Activated CD8-positive, alpha-beta memory T cell treated with anti-CD3 and anti-CD28 coated beads, Interleukin-2, amount 50 U/mL, for 1 hour (primary cell): ENCODE data around the gene IFIT2.
"Not testable (repeated sequence)": the region's sequence is repeated elsewhere in the genome, so short reads cannot be mapped to it uniquely, and the experiment has no call there.

Experiments
- DNase-seq: peaks from one replicate; pipeline ENCODE4 v3.0.0-alpha.2; 2020; ENCODE audit errors: extremely low read depth

Gene IFIT2, protein sequence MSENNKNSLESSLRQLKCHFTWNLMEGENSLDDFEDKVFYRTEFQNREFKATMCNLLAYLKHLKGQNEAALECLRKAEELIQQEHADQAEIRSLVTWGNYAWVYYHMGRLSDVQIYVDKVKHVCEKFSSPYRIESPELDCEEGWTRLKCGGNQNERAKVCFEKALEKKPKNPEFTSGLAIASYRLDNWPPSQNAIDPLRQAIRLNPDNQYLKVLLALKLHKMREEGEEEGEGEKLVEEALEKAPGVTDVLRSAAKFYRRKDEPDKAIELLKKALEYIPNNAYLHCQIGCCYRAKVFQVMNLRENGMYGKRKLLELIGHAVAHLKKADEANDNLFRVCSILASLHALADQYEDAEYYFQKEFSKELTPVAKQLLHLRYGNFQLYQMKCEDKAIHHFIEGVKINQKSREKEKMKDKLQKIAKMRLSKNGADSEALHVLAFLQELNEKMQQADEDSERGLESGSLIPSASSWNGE

DNA sequence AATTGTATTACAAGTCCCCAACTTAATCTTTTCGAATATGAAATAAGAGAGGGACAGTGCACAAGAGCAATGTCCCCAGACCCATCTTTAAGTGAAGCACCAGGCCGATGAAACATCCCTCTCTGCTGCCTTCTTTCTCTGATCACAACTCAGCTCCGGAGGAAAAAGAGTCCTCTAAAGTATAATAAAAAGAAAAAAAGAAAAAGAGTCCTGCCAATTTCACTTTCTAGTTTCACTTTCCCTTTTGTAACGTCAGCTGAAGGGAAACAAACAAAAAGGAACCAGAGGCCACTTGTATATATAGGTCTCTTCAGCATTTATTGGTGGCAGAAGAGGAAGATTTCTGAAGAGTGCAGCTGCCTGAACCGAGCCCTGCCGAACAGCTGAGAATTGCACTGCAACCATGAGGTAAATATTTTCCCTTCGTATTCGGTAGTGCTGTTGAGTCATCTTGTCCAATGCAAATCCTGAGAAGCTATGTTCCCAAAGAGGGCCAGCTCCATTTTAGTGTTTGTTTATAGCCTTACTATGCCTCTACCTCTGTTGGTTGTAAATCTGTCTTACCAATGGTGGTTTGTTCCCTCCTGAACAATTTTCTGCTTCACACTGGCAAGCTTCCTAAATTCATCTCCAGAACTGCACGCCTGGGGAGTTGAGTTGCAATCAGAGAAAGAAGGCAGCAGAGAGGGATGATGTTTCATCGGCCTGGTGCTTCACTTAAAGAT lies at the start of gene IFIT2:
Gene IFIT2 (plus strand): TSS at position 326 of the 725 bp plus-strand sequence. CDS start 78 bp downstream, at position 404.
- DNase-seq = peak; percentile 4

DNA sequence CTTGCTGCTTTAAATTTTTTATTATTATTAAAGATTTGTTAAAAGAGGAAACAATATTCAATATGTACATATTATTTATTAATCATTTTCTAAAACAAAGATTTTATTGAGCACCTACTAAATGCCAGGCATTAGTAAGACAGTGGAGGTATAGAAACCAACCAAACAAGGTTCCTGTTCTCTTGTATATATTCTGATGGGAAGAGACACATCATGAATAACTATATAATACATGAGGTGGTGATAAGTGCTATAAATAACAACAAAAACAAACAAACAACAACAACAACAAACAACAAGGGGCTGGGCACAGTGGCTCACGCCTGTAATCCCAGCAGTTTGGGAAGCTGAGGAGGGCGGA lies 49.6 kb upstream of the IFIT2 start:
- no peak for DNase-seq

DNA sequence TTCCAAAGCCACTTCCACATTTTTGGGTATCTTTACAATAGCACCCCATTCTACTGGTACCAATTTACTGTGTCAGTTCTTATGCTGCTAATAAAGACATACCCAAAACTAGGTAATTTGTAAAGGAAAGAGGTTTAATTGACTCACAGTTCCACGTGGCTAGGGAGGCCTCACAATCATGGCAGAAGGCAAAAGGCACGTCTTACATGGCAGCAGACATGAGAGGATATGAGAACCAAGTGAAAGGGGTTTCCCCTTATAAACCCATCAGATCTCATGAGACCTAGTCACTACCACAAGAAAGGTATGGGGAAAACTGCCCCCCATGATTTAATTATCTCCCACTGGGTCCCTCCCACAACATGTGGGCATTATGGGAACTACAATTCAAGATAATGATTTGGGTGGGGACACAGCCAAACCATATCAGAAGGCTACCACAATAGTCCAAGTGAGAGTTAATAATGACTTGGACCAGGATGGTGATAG lies 46.7 kb upstream of the IFIT2 start:
- DNase-seq = not testable (repeated sequence)

DNA sequence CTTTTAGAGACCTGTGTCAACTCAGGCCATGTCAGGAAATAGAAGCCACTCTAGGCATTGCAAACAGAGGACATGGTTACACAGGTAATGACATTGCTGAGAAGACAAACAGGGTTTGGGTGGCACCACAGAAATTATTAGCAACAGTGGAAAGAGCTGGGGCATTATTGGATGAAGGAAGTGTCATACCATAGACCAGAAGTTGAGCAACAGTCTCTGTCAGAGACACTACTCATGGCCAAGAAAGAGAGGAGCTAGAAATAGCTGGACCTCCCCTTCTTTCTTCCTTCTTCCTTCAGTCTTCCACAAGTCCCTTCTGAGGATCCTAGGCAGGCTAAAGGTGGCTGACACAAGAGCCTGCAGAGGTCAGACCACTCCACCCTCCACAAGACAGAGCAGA lies 46.1 kb upstream of the IFIT2 start:
- no peak for DNase-seq

DNA sequence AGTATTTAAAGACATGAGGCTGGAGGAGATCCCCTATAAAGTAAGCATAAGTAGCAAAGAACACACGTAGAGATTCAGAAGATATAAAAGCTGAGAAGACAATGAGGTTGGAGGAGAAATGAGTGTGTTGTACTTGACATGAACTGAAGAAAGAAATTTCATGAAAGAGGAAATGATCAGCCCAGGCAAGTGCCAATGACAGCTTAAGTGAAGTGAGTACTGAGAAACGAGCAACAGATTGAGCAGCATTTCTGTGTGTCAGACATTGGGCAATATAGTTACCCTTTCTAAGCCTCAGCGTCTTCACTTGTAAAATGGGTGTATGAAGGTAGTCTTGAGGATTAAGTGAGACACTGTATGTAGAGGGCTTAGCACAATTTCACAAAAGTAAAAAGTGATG lies 45.5 kb upstream of the IFIT2 start:
- DNase-seq = no peak

DNA sequence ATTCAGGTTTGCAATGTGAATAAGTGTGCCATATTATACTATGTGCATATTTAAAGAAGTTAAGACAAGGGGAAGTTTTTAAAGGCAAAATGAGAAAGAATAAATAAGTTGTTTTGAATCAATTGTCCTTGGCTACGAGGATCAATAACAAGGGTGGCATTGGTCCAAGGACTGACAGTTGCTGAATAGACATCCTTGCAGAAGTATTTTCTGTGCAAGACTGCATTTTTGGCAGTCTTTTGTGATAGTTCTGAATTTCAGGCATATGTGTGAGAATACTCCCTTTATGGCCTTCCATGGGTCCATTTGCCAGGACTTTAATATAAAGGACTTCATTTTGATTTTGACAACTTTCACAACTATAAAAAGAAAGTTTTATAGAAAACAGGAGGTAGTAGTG lies 44.9 kb upstream of the IFIT2 start:
- DNase-seq = no peak

DNA sequence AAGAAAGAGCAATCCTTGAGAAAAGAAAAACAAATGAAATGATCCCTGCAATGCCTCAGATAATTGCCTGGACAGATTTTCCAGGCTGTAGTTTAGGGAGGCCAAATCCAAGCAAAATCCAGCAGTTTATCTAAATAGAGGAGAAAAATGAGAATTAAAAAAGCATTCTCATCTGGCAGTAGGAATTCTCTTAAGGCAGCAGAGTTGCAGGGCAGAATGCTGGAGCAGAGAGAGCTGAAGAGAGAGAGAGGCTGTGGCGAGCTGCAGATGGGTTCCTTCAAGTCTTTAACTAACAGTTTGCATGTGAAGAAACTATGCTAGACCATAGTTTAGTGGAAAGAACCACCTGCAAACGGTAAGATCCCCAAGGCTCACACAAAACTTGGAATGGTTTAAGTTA lies 44.3 kb upstream of the IFIT2 start:
- no peak for DNase-seq

DNA sequence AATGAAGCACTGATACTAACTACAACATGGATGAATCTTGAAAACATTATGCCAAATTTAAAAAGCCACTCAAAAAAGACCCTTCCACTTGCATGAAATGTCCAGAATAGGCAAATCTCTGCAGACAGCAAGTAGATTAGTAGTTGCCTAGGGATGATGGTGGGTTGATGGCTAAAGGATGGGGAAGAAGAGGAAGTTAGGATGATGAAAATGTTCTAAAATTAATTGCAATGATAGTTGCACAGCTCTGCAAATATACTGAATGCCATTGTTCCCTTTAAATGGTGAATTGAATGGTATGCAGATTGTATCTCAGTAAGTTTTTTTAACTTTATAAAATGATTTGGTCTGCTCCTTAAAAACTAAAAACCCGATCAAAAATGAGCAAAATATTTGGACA lies 43.0 kb upstream of the IFIT2 start:
- DNase-seq = no peak

DNA sequence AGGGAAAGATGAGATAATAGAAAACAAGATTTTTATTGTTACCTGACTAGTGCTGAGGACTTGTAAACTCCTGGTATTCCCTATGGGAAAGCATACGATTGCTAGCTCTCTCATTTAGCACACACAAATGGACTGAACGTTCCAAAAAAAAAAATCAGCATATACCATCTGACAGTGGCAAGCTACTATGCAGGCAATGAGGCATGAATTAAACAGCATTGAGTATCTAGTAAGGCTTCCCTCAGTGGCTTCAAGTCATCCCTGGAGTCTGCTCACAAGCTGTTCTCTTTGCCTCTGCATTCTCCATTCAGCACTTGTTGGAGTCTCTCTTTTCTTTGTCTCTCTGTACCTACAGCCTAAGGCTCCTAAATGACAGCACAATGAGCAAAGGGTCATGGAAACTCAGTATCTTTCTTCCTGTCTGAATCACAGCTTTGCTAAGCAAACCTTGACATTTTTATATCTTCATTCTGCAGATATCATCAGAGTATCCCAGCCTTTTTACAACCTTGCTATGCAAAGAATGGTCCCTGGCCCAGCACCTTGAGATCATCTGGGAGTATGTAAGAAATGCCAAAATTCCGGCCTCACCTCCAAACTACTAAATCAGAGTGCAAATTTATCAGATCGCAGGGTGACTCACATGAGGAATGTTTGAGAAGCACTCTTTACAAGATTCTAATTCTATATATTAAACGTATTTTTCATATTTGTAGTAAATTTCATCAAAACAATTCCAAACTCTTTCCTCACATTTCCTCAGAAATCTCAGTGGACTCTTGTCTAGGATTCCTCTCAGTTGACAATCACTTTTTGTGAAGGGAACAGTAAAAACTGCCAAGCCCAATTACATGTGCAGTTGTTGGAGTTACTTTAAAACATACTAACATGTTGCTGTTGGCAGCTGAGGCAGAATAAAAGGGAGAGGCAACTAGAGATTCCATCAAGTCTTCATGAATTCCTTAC lies 39.5 kb upstream of the IFIT2 start:
- no peak for DNase-seq

DNA sequence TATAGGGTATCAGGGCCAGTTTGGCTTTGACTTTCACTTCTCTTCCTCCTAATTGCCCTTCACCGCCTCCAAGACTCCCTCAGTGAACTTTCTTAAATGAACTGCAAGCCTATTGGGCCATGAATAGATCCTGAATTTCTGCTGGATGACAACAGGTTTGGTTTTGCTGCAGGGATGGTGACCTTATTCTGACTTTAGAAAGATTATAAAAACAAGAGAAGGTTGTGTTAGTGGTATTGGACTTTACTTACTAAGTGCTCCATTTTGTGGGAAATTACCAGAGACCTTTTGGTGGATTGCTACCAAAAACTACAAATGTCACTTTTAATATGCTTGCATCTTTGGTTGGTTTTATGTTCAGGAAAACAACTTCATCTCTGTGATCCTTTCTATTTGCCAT lies 38.8 kb upstream of the IFIT2 start:
- DNase-seq = no peak

DNA sequence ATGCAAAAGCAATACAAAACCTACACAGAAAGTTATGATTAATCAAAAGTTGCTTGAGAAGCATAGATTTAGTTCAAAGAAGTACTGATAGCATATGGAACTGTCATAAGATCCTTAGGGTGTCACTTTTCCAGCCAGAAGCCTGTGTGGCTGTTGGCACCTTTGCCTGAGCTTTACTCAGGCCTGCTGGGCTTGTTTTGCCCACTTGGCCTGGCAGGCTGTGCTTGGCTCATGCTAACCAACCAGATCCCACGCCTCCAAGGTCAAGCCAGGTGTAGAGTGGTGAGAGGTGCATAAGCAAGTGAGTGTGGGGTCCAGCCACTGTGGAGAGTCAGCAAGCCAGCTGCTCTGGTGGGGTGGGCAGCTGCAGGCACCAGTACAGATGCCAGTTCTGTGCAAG lies 38.3 kb upstream of the IFIT2 start:
- no peak for DNase-seq

DNA sequence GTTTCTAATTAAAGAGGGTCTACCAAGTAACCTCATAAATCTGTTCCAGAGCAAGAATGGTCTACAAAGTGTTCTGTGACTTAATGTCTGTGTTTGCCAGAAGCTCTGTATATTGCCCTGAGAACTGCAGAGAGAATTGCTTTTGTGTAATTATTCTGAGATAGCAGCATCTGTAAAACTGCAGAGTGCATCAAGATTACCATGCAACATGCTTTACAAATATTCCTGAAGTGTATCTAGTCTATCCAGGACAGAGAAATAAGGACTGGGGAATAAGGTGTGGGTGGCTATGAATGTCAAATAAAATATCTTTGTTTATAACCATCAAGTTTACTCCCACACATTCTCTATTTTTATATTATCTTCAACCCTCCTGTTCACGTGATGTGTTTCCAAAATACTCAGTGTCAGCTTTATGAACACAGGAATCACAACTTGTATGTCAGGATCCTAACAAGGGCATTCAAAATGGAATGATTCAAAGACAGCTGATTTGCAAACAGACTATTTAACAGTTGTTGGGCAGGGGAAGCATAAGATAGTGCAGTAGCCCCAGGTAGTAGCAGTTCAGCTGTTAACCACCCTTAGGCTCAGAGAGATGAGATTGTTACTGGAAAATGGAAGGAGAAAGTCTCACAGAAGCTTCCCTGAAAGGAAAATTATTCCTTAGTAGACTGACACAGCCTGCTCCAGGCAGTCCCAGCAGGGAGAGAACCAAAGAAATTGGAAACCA lies 35.0 kb upstream of the IFIT2 start:
- DNase-seq = no peak

DNA sequence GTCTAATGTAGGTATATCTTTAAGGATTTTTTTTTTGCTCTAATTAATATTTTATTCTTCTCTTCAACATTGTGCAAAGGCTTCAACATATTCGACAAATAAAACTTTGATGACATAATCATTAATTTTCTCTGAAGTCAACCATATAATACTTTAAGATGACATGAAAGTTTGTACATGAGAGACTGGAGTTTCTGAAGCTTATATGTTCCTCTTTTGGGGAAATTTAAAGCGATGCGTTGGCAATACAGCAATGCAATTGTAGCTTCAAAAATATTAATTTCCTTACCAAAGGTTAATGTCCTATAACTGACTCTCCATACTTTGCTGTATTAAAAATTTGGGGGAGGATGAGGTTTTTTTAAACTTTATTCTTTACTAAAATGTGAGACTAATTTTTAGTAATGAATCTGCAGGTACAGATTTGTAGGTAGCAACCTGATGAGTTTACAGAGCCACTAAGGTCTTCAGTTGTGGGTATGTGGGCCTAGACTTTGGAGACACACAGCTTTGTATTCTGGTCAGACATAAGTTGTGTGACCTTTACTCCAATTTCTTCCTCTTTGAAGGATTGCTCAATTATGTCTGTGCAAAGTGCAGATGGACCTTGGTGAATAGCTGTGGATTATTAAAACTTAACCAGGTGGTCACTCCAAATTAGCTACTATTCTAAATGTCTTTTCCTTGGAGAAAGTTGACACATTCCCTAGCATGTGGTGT lies 32.3 kb upstream of the IFIT2 start:
- DNase-seq = no peak

DNA sequence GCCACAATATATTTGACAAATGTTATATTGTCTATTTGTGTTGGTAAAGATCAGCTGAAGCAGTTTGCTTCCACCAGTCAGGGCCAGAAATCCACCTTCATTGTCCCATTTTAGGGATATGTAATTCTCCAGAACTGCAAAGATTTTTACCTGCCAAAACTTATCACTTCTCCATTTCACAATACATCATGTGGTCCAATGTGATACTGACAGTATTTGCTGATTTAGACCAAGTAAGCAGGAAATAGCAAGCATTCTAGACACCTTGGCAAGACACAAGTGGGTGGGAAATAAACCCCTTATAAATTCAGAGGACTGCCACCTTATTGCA lies 31.7 kb upstream of the IFIT2 start:
- no peak for DNase-seq

DNA sequence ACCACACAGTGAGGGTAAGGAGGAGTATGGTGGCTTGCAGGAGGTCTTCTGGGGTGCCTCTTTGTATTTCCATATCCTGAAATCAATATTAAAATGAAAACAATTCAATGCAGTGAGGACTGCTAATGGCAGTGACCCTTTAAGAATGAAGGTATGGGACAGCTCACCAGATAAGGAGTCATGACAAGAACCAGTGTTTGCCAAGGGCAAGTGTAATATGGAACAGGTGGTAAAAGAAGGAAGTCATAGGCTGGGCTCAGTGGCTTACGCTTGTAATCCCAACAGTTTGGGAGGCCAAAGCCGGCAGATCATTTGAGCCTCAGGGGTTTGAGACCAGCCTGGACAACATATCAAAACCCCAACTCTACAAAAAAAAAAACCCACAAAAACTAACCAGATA lies 30.3 kb upstream of the IFIT2 start:
- DNase-seq = no peak

DNA sequence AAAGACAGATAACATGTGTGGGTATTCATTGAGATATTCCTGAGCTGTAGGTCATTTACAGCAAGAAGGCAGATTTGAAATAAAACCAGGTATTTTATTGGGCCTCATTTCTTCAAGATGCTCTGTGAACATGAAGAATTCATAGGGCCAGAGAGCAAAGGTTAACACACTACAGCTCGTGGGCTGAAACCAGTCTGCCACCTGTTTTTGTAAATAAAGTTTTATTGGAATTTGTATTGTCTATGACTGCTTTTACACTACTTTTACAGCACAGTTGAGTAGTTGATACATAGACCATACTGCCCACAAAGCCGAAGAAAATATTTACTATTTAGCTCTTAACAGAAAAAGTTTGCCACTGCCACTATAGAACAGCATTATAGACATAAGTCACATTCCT lies 28.2 kb upstream of the IFIT2 start:
- no peak for DNase-seq

DNA sequence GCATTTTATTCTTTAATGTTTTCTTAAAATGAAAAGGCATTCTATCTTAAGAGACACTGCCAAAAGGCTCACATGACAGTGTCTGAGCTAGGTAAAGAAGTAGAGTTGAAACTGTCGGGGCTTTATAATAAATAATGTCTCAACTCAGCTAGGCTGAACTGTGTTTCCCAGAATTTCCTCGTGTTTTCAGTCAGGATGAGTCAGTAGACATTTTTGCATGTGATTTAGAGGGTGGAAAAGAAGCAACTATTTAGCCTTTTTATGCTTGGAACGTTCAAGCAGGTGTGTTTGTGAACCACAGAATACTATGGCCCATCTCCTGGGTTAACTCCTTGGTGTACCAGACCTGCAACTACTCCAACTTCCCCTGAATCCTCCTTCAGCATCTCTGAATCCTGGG lies 26.9 kb upstream of the IFIT2 start:
- no peak for DNase-seq

DNA sequence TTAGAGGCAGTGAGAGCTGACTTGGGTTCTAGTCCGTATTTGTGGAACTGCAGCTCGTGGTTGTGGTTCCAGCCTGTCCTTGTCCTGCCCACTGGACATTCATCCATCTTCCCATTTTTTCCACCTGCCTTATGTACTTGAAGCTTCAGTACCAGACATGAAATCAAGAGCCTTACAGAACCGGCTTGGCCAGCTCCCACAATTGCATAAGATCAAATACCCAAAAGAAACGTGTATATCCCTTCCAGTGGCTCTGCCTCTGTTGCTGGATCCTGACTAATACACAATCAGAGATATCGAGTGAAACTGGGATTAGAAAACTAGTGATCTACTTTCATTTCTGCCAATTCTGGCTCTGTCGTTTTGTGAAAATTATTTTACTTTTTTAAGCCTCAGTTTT lies 26.5 kb upstream of the IFIT2 start:
- DNase-seq = no peak

DNA sequence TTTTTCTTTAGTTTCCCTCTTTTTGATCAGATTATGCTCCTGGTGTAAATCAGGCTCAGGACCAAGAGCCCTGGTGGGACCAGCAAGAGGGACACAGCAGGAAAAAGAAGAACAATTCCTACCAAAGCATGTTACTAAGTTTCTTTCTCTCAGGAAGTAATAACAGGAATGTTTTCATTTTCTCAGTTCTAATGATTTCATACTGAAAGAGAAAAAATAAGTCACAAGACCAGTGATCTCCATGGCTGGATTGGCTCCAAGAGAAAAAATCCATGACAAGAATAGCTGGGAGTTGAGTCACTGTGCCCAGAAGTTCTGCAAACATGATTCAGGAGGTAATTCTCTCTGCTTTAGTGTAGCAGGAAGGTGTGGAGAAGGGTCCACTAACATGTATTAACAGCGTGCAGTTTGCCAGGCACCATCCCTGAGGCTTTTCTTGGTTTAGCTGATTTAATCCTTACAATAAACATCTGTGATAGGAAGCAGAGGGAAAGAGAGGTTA lies 23.8 kb upstream of the IFIT2 start:
- no peak for DNase-seq

DNA sequence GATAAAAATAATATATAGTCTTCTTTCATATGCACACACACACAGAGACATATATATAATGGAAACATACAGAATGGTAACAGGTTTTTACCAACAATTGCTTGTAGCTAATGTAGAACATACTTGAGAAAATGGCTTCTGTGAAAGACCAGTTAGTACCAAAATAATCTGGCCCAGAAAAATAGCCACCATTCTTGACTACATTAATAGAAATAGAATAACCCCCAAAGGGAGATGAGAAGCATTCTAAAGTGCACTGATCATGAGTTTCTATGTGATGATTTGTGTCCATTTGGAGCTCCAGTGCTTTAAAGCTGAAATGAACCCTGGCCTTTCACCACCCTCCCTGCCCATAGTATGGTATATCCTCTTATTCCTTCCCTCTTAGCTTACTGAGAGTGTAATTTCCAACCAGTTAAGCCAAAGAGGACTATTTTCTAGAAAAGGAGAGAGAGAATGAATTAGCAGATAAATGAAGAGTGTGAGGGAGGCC lies 22.9 kb upstream of the IFIT2 start:
- no peak for DNase-seq
